H1 (cell line): ENCODE results near the gene DOC2A. TPM values are rescaled to one million over a fixed set of nuclear protein-coding genes. Genes with fewer than 3 reads are reported as not detected.

Experiments
- CTCF ChIA-PET: fragments of 300-600 bp; sonication (Branson Sonifier 250); formaldehyde crosslinking; loops from one replicate; lab custom pipeline; 2021; ENCODE audit not compliant: partially characterized antibody; lab: Charles Lee
- POLR2A ChIA-PET: fragments of 300-600 bp; sonication (Branson Sonifier 250); formaldehyde crosslinking; loops from one replicate; lab custom pipeline; 2021; ENCODE audit warnings: inconsistent platforms; ENCODE audit not compliant: partially characterized antibody; lab: Charles Lee
- DNase-seq, 2 experiments: peaks; one replicate each; pipeline versions ENCODE4 v3.0.0 to v3.0.0-alpha.2; 2010 to 2022; ENCODE audit warnings: low spot score in 2 of 2, low read depth in 1 of 2, mixed read lengths in 1 of 2
- FAIRE-seq: peaks from 2 replicates; lab custom pipeline; 2011; peaks lifted over from hg19 to GRCh38; lab: Jason Lieb, UNC
- H2AFZ ChIP-seq: 2 replicates; pipeline ENCODE4 v1.8.1; 2012; ENCODE audit warnings: low read length, inconsistent platforms
- H2AK5ac ChIP-seq: 2 replicates; pipeline ENCODE4 v1.6.1; 2013; ENCODE audit warnings: low read depth, low read length
- H2BK120ac ChIP-seq: replicated peaks from 2 replicates; pipeline ENCODE3; 2013; ENCODE audit warnings: low read depth, low read length, inconsistent platforms
- H2BK12ac ChIP-seq: 2 replicates; pipeline ENCODE4 v1.6.1; 2013; ENCODE audit warnings: low read depth, low read length
- H2BK15ac ChIP-seq: 2 replicates; pipeline ENCODE4 v1.6.1; 2013; ENCODE audit warnings: low read length
- H2BK20ac ChIP-seq: 2 replicates; pipeline ENCODE4 v1.6.1; 2013; ENCODE audit warnings: low read length
- H2BK5ac ChIP-seq: 2 replicates; pipeline ENCODE4 v1.6.1; 2013; ENCODE audit warnings: low read depth, low read length
- H3K14ac ChIP-seq: 2 replicates; pipeline ENCODE4 v1.6.1; 2013; ENCODE audit warnings: inconsistent platforms; ENCODE audit not compliant: insufficient read length
- H3K18ac ChIP-seq: 2 replicates; pipeline ENCODE4 v1.6.1; 2013; ENCODE audit warnings: low read length; ENCODE audit errors: extremely low read depth
- H3K23ac ChIP-seq: 2 replicates; pipeline ENCODE4 v1.6.1; 2013; ENCODE audit warnings: inconsistent platforms; ENCODE audit not compliant: insufficient read length
- H3K23me2 ChIP-seq: 2 replicates; pipeline ENCODE4 v1.6.1; 2013; ENCODE audit warnings: low read depth, low read length
- H3K27ac ChIP-seq: 2 replicates; pipeline ENCODE4 v1.6.1; 2011; ENCODE audit warnings: low read depth, low read length, inconsistent platforms
- H3K27me3 ChIP-seq, 4 experiments: replicated peaks in 1 of 4; 1 replicate in 1 of 4; 2 replicates in 3 of 4; pipeline versions ENCODE4 v1.6.1 to v1.8.1; 2011 to 2013; ENCODE audit warnings: low read length in 3 of 4, mild to moderate bottlenecking in 3 of 4, inconsistent platforms in 2 of 4, mixed read lengths in 2 of 4, moderate library complexity in 1 of 4; ENCODE audit not compliant: control insufficient read depth in 3 of 4, insufficient read depth in 3 of 4; ENCODE audit errors: extremely low read depth in 1 of 4
- H3K36me3 ChIP-seq, 4 experiments: 2 replicates each; pipeline versions ENCODE4 v1.6.1 to v1.8.1; 2011 to 2013; ENCODE audit warnings: mild to moderate bottlenecking in 4 of 4, low read length in 3 of 4, moderate library complexity in 2 of 4, control low read depth in 1 of 4, inconsistent platforms in 1 of 4; ENCODE audit not compliant: insufficient read depth in 4 of 4, control insufficient read depth in 2 of 4
- H3K4ac ChIP-seq: replicated peaks from 2 replicates; pipeline ENCODE3; 2013; ENCODE audit warnings: low read length, low read depth, mixed read lengths, inconsistent platforms; ENCODE audit not compliant: insufficient read length
- H3K4me1 ChIP-seq, 4 experiments: replicated peaks in 1 of 4; 1 replicate in 1 of 4; 2 replicates in 3 of 4; pipeline versions ENCODE4 v1.6.1 to v1.8.1; 2011 to 2013; ENCODE audit warnings: low read length in 3 of 4, inconsistent platforms in 2 of 4, mixed read lengths in 1 of 4; ENCODE audit not compliant: insufficient read depth in 4 of 4, control insufficient read depth in 3 of 4
- H3K4me2 ChIP-seq, 2 experiments: 2 replicates each; pipeline versions ENCODE4 v1.6.1 to v1.8.1; 2011 to 2013; ENCODE audit warnings: low read depth in 2 of 2, low read length in 2 of 2, control low read depth in 1 of 2, inconsistent platforms in 1 of 2, mild to moderate bottlenecking in 1 of 2; ENCODE audit not compliant: insufficient read depth in 1 of 2
- H3K4me3 ChIP-seq, 4 experiments: fragments of 200-600, 300-600 bp in 1 of 4; sonication (generic), shearing (Covaris generic), sonication (Bioruptor Twin) in 1 of 4; 2 replicates each; pipeline versions ENCODE4 v1.5.1 to v1.8.1; 2011 to 2016; ENCODE audit warnings: low read length in 4 of 4, low read depth in 3 of 4, control low read depth in 2 of 4, inconsistent platforms in 2 of 4, mild to moderate bottlenecking in 2 of 4, mixed read lengths in 1 of 4, moderate library complexity in 1 of 4; ENCODE audit not compliant: insufficient read depth in 2 of 4; ENCODE audit errors: extremely low read depth in 1 of 4
- H3K56ac ChIP-seq: replicated peaks from 2 replicates; pipeline ENCODE3; 2013; ENCODE audit warnings: low read depth, mild to moderate bottlenecking, mixed read lengths, low read length, inconsistent platforms; ENCODE audit not compliant: insufficient read length
- H3K79me1 ChIP-seq: 2 replicates; pipeline ENCODE4 v1.6.1; 2013; ENCODE audit warnings: low read depth, low read length, control low read depth
- H3K79me2 ChIP-seq, 2 experiments: 2 replicates each; pipeline versions ENCODE4 v1.6.1 to v1.8.1; 2012 to 2013; ENCODE audit warnings: low read length in 2 of 2, mild to moderate bottlenecking in 2 of 2, inconsistent platforms in 1 of 2; ENCODE audit not compliant: insufficient read depth in 2 of 2, control insufficient read depth in 1 of 2
- H3K9ac ChIP-seq, 4 experiments: replicated peaks in 1 of 4; 1 replicate in 1 of 4; 2 replicates in 3 of 4; pipeline versions ENCODE4 v1.6.1 to v1.8.1; 2011 to 2013; ENCODE audit warnings: low read depth in 3 of 4, low read length in 3 of 4, control low read depth in 2 of 4, mild to moderate bottlenecking in 2 of 4, moderate library complexity in 2 of 4, inconsistent platforms in 1 of 4; ENCODE audit errors: extremely low read depth in 1 of 4
- H3K9me3 ChIP-seq, 2 experiments: 2 replicates each; pipeline versions ENCODE4 v1.6.1 to v1.8.1; 2012 to 2013; ENCODE audit warnings: mild to moderate bottlenecking in 2 of 2, moderate library complexity in 2 of 2, control low read depth in 1 of 2, inconsistent platforms in 1 of 2, low read depth in 1 of 2, low read length in 1 of 2, mixed read lengths in 1 of 2; ENCODE audit not compliant: insufficient read depth in 2 of 2
- H4K20me1 ChIP-seq, 2 experiments: replicated peaks in 1 of 2; 2 replicates each; pipeline versions ENCODE3 to v1.8.1; 2011 to 2013; ENCODE audit warnings: inconsistent platforms in 2 of 2, low read length in 2 of 2, mild to moderate bottlenecking in 1 of 2; ENCODE audit not compliant: insufficient read depth in 2 of 2, control insufficient read depth in 1 of 2
- H4K5ac ChIP-seq: 2 replicates; pipeline ENCODE4 v1.6.1; 2013; ENCODE audit warnings: low read length, low read depth, mixed read lengths, inconsistent platforms; ENCODE audit not compliant: insufficient read length
- H4K8ac ChIP-seq: 2 replicates; pipeline ENCODE4 v1.8.0; 2013; ENCODE audit warnings: mild to moderate bottlenecking, moderate library complexity, low read length, inconsistent platforms; ENCODE audit not compliant: insufficient read depth; ENCODE audit errors: extremely low read depth
- H4K91ac ChIP-seq: replicated peaks from 2 replicates; pipeline ENCODE3; 2013; ENCODE audit warnings: low read length, mixed read lengths, inconsistent platforms; ENCODE audit not compliant: insufficient read length
- EP300 ChIP-seq, 2 experiments: IDR thresholded peaks; 1 replicate in 1 of 2; 2 replicates in 1 of 2; pipeline ENCODE4 v1.6.1; 2011 to 2012; ENCODE audit warnings: low read depth in 2 of 2, low read length in 2 of 2, mild to moderate bottlenecking in 2 of 2, borderline replicate concordance in 1 of 2, inconsistent platforms in 1 of 2, moderate library complexity in 1 of 2
- GTF2F1 ChIP-seq: IDR thresholded peaks from 2 replicates; pipeline ENCODE4 v1.6.1; 2012; ENCODE audit warnings: low read depth, low read length, improper control_type of control experiment, borderline replicate concordance
- RXRA ChIP-seq: IDR thresholded peaks from 2 replicates; pipeline ENCODE4 v1.6.1; 2011; ENCODE audit warnings: low read depth, mild to moderate bottlenecking, low read length, moderate library complexity; ENCODE audit not compliant: insufficient read depth
- SIN3A ChIP-seq, 2 experiments: IDR thresholded peaks in 1 of 2; conservative IDR thresholded peaks in 1 of 2; 2 replicates each; pipeline ENCODE4 v1.6.1; 2011 to 2012; ENCODE audit warnings: low read length in 2 of 2, improper control_type of control experiment in 1 of 2, low read depth in 1 of 2, mild to moderate bottlenecking in 1 of 2
- SP1 ChIP-seq: IDR thresholded peaks from 2 replicates; pipeline ENCODE4 v1.6.1; 2011; ENCODE audit warnings: low read depth, low read length
- YY1 ChIP-seq: IDR thresholded peaks from 2 replicates; pipeline ENCODE4 v1.6.1; 2011; ENCODE audit warnings: low read depth, mild to moderate bottlenecking, low read length
- WGBS, 2 experiments: shearing (Covaris generic) in 1 of 2; methylation state at CpG; one replicate each; pipeline versions ENCODE4 v1.1.6 to v1.1.7; 2013 to 2015; ENCODE audit warnings: low lambda C conversion rate in 2 of 2, mixed read lengths in 2 of 2, inconsistent platforms in 1 of 2, low coverage in 1 of 2, missing lambda C conversion rate in 1 of 2; ENCODE audit not compliant: insufficient replicate concordance in 2 of 2, insufficient coverage in 1 of 2, insufficient read length in 1 of 2; ENCODE audit errors: extremely low coverage in 1 of 2, missing lambda C conversion rate in 1 of 2; 5-methylcytosine and 5-hydroxymethylcytosine counted together
- polyA plus RNA-seq, 7 experiments: library from polyadenylated mRNA; depleted of rRNA in 3 of 7; stranded (reverse) in 5 of 7; unstranded in 2 of 7; fragments of >200 nt in 5 of 7; fragments of 200-250 nt in 2 of 7; gene quantifications; 1 replicate in 5 of 7; 2 replicates in 1 of 7; 4 replicates in 1 of 7; pipeline versions ENCODE4 v1.2.1 to v1.2.3, GENCODE V29; 2011 to 2013; ENCODE audit warnings: missing spikeins in 2 of 7, mixed read lengths in 2 of 7
- total RNA-seq: library from RNA; stranded (reverse); fragmentation: NEBNext Ultra II Directional; extraction: Animal tissue kit (Norgen Biotek cat#: 25700); gene quantifications from 2 replicates; pipeline ENCODE4 v1.2.1, GENCODE V29; 2021
- TF ChIP-seq, protein P1 (sequence below), 3 experiments: IDR thresholded peaks; 1 replicate in 2 of 3; 2 replicates in 1 of 3; pipeline versions ENCODE4 v1.5.1 to v1.6.1; 2011; ENCODE audit warnings: low read length in 3 of 3, mild to moderate bottlenecking in 3 of 3, inconsistent platforms in 2 of 3, low read depth in 1 of 3, moderate library complexity in 1 of 3; ENCODE audit not compliant: insufficient read depth in 1 of 3; ENCODE audit errors: control extremely low read depth in 1 of 3

DOC2A gene
- total and polyA plus RNA-seq, 2 of the 8 experiments (the other 6 are each of a cell fraction or from before 2014, with no cell fraction given) = 13.9 to 20.7 TPM

- H3K14ac ChIP-seq = no peak overlapping the region
- H4K5ac ChIP-seq = no peak overlapping the region
- no peak overlapping the region for H3K9ac ChIP-seq
- H3K18ac ChIP-seq = no peak overlapping the region; the same call in 1 of the 2 replicates
- WGBS, 2 experiments = 16% methylated on average over 10 of the region's 12 CpGs; no CpG with 5 or more reads in 1 of the 2 experiments
- H3K9me3 ChIP-seq = no peaks in the 10 kb centered on the region
- H2BK12ac ChIP-seq = peak overlapping the region; percentile 75; the same call in 1 of the 2 replicates
- H2BK5ac ChIP-seq = no peak overlapping the region
- H4K91ac ChIP-seq = no peak overlapping the region
- FAIRE-seq = peak; percentile 90
- peak; percentile 51 to 86 for DNase-seq
- H2AFZ ChIP-seq = no peak overlapping the region
- H3K79me2 ChIP-seq = no peaks in the 10 kb centered on the region
- 0 out of 2 replicates have a peak overlapping the region, but pooled peaks have one; percentile 99 for H2BK20ac ChIP-seq
- CTCF ChIA-PET = interaction anchor here (0.6 to 3.0 kb wide), 52 partner anchors 8 to 389 kb away, joined by 3 to 25 read pairs (median 6); partner anchors contain the start of genes ASPHD1, C16orf92, KCTD13 and PAGR1
- no peak overlapping the region for H3K56ac ChIP-seq
- no peak overlapping the region for H3K27ac ChIP-seq
- no peak overlapping the region; the same call in 1 of the 2 replicates for H4K8ac ChIP-seq
- H3K23me2 ChIP-seq = peaks cover 10% of the 10 kb centered on the region; the same call in 1 of the 2 replicates
- POLR2A ChIA-PET = interaction anchor here (0.8 to 4.2 kb wide), 24 partner anchors 9 to 354 kb away, joined by 3 to 25 read pairs (median 4); partner anchors contain the start of genes ALDOA, ASPHD1, CDIPT and DOC2A
- peaks cover 5% of the 10 kb centered on the region; the same call in 1 of the 2 replicates for H3K79me1 ChIP-seq
- no peak overlapping the region for H2AK5ac ChIP-seq
- H2BK15ac ChIP-seq = no peak overlapping the region
- no peak overlapping the region for H3K4ac ChIP-seq
- H3K4me1 ChIP-seq = peaks cover 0 to 26% (median 19%) of the 10 kb centered on the region in 4 experiments; a peak in 6 of 7 replicates
- peaks cover 12 to 13% of the 10 kb centered on the region in 2 experiments for H4K20me1 ChIP-seq
- peak overlapping the region; percentile 76 to 84; a peak in 3 of 4 replicates for H3K4me2 ChIP-seq
- H3K36me3 ChIP-seq = peaks cover 0 to 2% (median 0%) of the 10 kb centered on the region in 4 experiments; a peak in 1 of 8 replicates
- H3K4me3 ChIP-seq = peak overlapping the region in 1 of 4 experiments; percentile 90; a peak in 3 of 8 replicates
- no peak overlapping the region for H2BK120ac ChIP-seq
- no peak overlapping the region for H3K23ac ChIP-seq
- H3K27me3 ChIP-seq = peaks cover 0 to 14% (median 5%) of the 10 kb centered on the region in 4 experiments; a peak in 2 of 7 replicates
- TF ChIP-seq, protein P1, sequence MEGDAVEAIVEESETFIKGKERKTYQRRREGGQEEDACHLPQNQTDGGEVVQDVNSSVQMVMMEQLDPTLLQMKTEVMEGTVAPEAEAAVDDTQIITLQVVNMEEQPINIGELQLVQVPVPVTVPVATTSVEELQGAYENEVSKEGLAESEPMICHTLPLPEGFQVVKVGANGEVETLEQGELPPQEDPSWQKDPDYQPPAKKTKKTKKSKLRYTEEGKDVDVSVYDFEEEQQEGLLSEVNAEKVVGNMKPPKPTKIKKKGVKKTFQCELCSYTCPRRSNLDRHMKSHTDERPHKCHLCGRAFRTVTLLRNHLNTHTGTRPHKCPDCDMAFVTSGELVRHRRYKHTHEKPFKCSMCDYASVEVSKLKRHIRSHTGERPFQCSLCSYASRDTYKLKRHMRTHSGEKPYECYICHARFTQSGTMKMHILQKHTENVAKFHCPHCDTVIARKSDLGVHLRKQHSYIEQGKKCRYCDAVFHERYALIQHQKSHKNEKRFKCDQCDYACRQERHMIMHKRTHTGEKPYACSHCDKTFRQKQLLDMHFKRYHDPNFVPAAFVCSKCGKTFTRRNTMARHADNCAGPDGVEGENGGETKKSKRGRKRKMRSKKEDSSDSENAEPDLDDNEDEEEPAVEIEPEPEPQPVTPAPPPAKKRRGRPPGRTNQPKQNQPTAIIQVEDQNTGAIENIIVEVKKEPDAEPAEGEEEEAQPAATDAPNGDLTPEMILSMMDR (IDR thresholded peaks at IDR 0.05; ENCODE audit: control extremely low read depth in 1 of 3, insufficient read depth in 1 of 3, low read depth in 1 of 3, low read length in 3 of 3) = peak; percentile 71 to 93 (median 89)
- TF ChIP-seq EP300 (IDR thresholded peaks at IDR 0.05; ENCODE audit: borderline replicate concordance in 1 of 2, low read depth in 2 of 2, low read length in 2 of 2) = peak in 1 of 2 experiments; percentile 20; a peak in 1 of 3 replicates
- no peak for TF ChIP-seq GTF2F1
- TF ChIP-seq YY1 = peak; percentile 37; the same call in 1 of the 2 replicates
- 0 out of 2 replicates have a peak, but pooled peaks have one; percentile 33 for TF ChIP-seq SP1
- TF ChIP-seq SIN3A (conservative IDR thresholded peaks at IDR 0.05 in 1 of 2, IDR thresholded peaks at IDR 0.05 in 1 of 2; ENCODE audit: low read depth in 1 of 2, low read length in 2 of 2) = peak in 1 of 2 experiments; percentile 63; a peak in 2 of 4 replicates
- 0 out of 2 replicates have a peak, but pooled peaks have one; percentile 15 for TF ChIP-seq RXRA
Measured at GRCh38 chr16:30032083-30032819, 21.4 kb upstream of the DOC2A start.
